ENCODE measurements around the gene KCNT2. TPM values are rescaled to one million over a fixed set of nuclear protein-coding genes. Genes with fewer than 3 reads are reported as not detected.

KCNT2 gene
- total and polyA plus RNA-seq, 5 donors from 2014 or later, result not detected

DNA sequence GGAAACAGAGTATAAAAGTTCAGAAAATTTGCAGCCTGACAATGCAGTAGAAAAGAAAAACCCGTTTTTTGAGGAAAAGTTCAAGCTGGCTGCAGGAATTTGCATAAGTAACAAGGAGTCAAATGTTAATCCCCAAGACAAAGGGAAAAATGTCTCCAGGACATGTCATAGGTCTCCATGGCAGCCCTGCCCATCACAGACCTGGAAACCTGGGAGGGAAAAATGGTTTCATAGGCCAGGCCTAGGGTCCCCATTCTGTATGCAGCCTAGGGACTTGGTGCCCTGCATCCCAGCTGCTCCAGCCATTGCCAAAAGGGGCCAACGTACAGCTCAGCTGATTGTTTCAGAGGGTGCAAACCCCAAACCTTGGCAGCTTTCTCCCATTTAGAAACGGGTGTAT, 3.6 kb upstream of the KCNT2 start:
- Mint-ChIP-seq H3K4me3 (no peak overlapping the region), H3K9me3 (peaks cover 0 to 4% (median 4%) of the 10 kb centered on the region in 7 donors)

DNA sequence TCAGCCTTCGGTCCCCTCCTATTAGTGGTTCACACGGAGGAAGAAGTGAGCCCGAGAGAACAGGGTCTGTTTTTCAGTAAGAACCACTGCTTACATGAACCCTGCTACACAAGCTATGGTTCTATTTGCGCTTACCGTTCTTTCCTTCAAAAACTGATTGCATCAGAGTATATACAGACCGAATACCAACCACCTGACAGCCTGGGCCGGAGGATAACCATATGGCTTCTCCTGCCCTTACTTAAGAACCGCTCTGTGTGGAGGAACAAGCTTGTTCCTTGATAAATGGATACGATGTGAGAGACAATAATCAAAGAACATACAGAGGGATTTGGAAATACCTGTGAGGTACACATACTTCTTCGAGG, 1.1 kb upstream of the KCNT2 start:
- Mint-ChIP-seq H3K27ac (no peak overlapping the region), H3K36me3 (no peaks in the 10 kb centered on the region), H3K27me3 (peaks cover 21% of the 10 kb centered on the region), H3K9me3 (peaks cover 0 to 6% (median 4%) of the 10 kb centered on the region in 7 donors), H3K4me1 (peaks cover 0 to 3% (median 0%) of the 10 kb centered on the region in 4 donors), H3K4me3 (no peak overlapping the region)
- no peaks in the 10 kb centered on the region for H3K36me3 ChIP-seq (ENCODE audit: control insufficient read depth, insufficient read depth, low read length)
- no peak overlapping the region for H3K27ac ChIP-seq (ENCODE audit: insufficient read depth, low read length, poor library complexity, severe bottlenecking)
- ATAC-seq (ENCODE audit: low read depth in 2 of 2), result no peak
- H3K27me3 ChIP-seq (ENCODE audit: control insufficient read depth, insufficient read depth, low read length), result peaks cover 6% of the 10 kb centered on the region
- DNase-seq, result peak in 1 of 3 donors; percentile 0
- H3K4me1 ChIP-seq (ENCODE audit: control insufficient read depth, insufficient read depth, low read length, poor library complexity, severe bottlenecking), result no peaks in the 10 kb centered on the region
- H3K9me3 ChIP-seq (ENCODE audit: control insufficient read depth in 2 of 2, low read length in 2 of 2), result no peaks in the 10 kb centered on the region
- H3K4me3 ChIP-seq (ENCODE audit: low read depth, low read length), result no peak overlapping the region

More for the DNA sequence above, 3.6 kb upstream of the KCNT2 start:
- H3K36me3 ChIP-seq (ENCODE audit: control insufficient read depth, insufficient read depth, low read length), result no peaks in the 10 kb centered on the region
- no peaks in the 10 kb centered on the region for H3K36me3 Mint-ChIP-seq
- H3K4me1 Mint-ChIP-seq, result peaks cover 0 to 3% (median 0%) of the 10 kb centered on the region in 4 donors
- no peaks in the 10 kb centered on the region for H3K9me3 ChIP-seq (ENCODE audit: control insufficient read depth in 2 of 2, low read length in 2 of 2)
- H3K4me1 ChIP-seq (ENCODE audit: control insufficient read depth, insufficient read depth, low read length, poor library complexity, severe bottlenecking), result no peaks in the 10 kb centered on the region
- peaks cover 6% of the 10 kb centered on the region for H3K27me3 ChIP-seq (ENCODE audit: control insufficient read depth, insufficient read depth, low read length)
- DNase-seq, result no peak
- no peak overlapping the region for H3K27ac ChIP-seq (ENCODE audit: insufficient read depth, low read length, poor library complexity, severe bottlenecking)
- peaks cover 21% of the 10 kb centered on the region for H3K27me3 Mint-ChIP-seq
- no peak for ATAC-seq (ENCODE audit: low read depth in 2 of 2)
- no peak overlapping the region for H3K4me3 ChIP-seq (ENCODE audit: low read depth, low read length)
- H3K27ac Mint-ChIP-seq, result no peak overlapping the region

- no peak overlapping the region for H3K27ac Mint-ChIP-seq
- peaks cover 0 to 3% (median 0%) of the 10 kb centered on the region in 4 donors for H3K4me1 Mint-ChIP-seq
- no peak overlapping the region for H3K4me3 Mint-ChIP-seq
- Histone ChIP-seq H3K27me3 (ENCODE audit: control insufficient read depth, insufficient read depth, low read length) (peaks cover 6% of the 10 kb centered on the region), H3K27ac (ENCODE audit: insufficient read depth, low read length, poor library complexity, severe bottlenecking) (no peak overlapping the region), H3K4me1 (ENCODE audit: control insufficient read depth, insufficient read depth, low read length, poor library complexity, severe bottlenecking) (no peaks in the 10 kb centered on the region), H3K9me3 (ENCODE audit: control insufficient read depth in 2 of 2, low read length in 2 of 2) (no peaks in the 10 kb centered on the region), H3K36me3 (ENCODE audit: control insufficient read depth, insufficient read depth, low read length) (no peaks in the 10 kb centered on the region), H3K4me3 (ENCODE audit: low read depth, low read length) (no peak overlapping the region)
- H3K27me3 Mint-ChIP-seq, result peaks cover 19% of the 10 kb centered on the region
- ATAC-seq (ENCODE audit: low read depth in 2 of 2) (no peak), DNase-seq (no peak)
- H3K36me3 Mint-ChIP-seq, result no peaks in the 10 kb centered on the region
- H3K9me3 Mint-ChIP-seq, result peaks cover 0 to 8% (median 3%) of the 10 kb centered on the region in 7 donors
Measured at GRCh38 chr1:196607981-196608380, 259 bp downstream of the KCNT2 start.

DNA sequence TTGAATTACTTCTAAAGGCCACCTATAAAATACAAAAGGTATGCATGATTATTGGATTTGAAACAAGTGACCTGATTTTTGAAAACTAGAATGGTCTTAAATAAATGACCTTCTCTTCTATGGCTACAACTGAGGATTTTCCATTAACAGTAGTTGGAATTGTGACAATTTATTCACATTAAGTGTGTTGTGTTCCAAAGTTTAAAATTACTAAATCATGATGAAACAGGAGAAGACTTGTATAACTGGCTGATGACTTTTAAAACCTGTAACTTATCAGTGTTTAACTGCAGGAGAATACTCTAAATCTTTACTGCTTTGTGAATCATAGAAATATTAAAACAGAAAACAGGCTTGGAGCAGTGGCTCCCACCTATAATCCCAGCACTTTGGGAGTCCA, 4.6 kb downstream of the KCNT2 start:
- Mint-ChIP-seq H3K36me3 (no peaks in the 10 kb centered on the region), H3K4me3 (no peak overlapping the region), H3K27me3 (peaks cover 10% of the 10 kb centered on the region), H3K9me3 (peaks cover 0 to 6% (median 0%) of the 10 kb centered on the region in 7 donors), H3K4me1 (peaks cover 0 to 3% (median 0%) of the 10 kb centered on the region in 4 donors), H3K27ac (no peak overlapping the region)
- no peaks in the 10 kb centered on the region for H3K36me3 ChIP-seq (ENCODE audit: control insufficient read depth, insufficient read depth, low read length)
- no peak overlapping the region for H3K4me3 ChIP-seq (ENCODE audit: low read depth, low read length)
- no peaks in the 10 kb centered on the region for H3K9me3 ChIP-seq (ENCODE audit: control insufficient read depth in 2 of 2, low read length in 2 of 2)
- no peak for DNase-seq
- H3K27me3 ChIP-seq (ENCODE audit: control insufficient read depth, insufficient read depth, low read length), result no peaks in the 10 kb centered on the region
- H3K27ac ChIP-seq (ENCODE audit: insufficient read depth, low read length, poor library complexity, severe bottlenecking), result no peak overlapping the region
- ATAC-seq (ENCODE audit: low read depth in 2 of 2), result no peak
- no peaks in the 10 kb centered on the region for H3K4me1 ChIP-seq (ENCODE audit: control insufficient read depth, insufficient read depth, low read length, poor library complexity, severe bottlenecking)

DNA sequence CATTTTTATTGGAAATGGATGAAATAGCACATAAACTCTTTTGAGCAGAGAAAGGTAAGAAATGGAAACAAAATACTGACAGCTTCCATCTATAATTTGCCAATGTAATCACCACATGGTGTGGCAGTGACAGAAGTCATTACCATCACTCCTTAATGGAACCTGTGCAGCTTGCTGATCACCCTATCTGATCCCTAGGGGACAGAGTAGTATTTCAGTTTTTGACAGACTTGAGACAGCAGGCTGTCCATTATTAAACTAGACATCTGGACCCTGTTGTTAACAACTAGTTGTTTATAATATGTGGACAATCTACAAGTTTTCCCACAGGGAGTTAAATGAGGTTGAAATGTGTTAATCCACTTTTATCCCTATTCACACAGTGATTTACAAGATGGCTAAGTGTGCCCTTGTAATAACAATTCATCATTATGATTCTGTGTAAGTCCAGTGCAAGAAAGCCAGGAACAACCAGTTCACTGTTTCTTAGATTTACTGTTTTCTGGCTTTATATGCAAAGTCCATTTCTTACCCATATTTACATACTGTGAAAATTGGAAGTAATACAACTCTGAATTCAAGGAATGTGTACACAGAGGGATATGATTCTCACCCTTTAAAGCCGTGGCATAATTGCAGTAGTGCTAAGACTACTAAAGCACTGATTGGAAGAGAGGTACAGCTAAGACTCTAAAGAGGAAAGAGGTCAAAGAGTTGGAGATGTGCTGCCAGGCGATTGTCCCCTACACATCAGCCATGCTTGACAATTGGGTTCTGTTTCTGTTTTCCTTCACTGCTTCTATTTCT, 9.1 kb downstream of the KCNT2 start:
- no peak overlapping the region for H3K27ac ChIP-seq (ENCODE audit: insufficient read depth, low read length, poor library complexity, severe bottlenecking)
- H3K4me1 ChIP-seq (ENCODE audit: control insufficient read depth, insufficient read depth, low read length, poor library complexity, severe bottlenecking), result no peaks in the 10 kb centered on the region
- no peaks in the 10 kb centered on the region for H3K27me3 Mint-ChIP-seq
- ATAC-seq (ENCODE audit: low read depth in 2 of 2) (no peak), DNase-seq (no peak)
- no peaks in the 10 kb centered on the region for H3K4me1 Mint-ChIP-seq
- no peaks in the 10 kb centered on the region for H3K27me3 ChIP-seq (ENCODE audit: control insufficient read depth, insufficient read depth, low read length)
- H3K36me3 ChIP-seq (ENCODE audit: control insufficient read depth, insufficient read depth, low read length), result no peaks in the 10 kb centered on the region
- no peak overlapping the region for H3K4me3 ChIP-seq (ENCODE audit: low read depth, low read length)
- H3K27ac Mint-ChIP-seq, result no peak overlapping the region
- no peaks in the 10 kb centered on the region for H3K36me3 Mint-ChIP-seq
- H3K4me3 Mint-ChIP-seq, result no peak overlapping the region
- peaks cover 0 to 6% (median 0%) of the 10 kb centered on the region in 7 donors for H3K9me3 Mint-ChIP-seq
- no peaks in the 10 kb centered on the region for H3K9me3 ChIP-seq (ENCODE audit: control insufficient read depth in 2 of 2, low read length in 2 of 2)

- Histone ChIP-seq H3K27me3 (ENCODE audit: control insufficient read depth, insufficient read depth, low read length) (no peaks in the 10 kb centered on the region), H3K4me3 (ENCODE audit: low read depth, low read length) (no peak overlapping the region), H3K4me1 (ENCODE audit: control insufficient read depth, insufficient read depth, low read length, poor library complexity, severe bottlenecking) (no peaks in the 10 kb centered on the region), H3K36me3 (ENCODE audit: control insufficient read depth, insufficient read depth, low read length) (no peaks in the 10 kb centered on the region), H3K9me3 (ENCODE audit: control insufficient read depth in 2 of 2, low read length in 2 of 2) (no peaks in the 10 kb centered on the region), H3K27ac (ENCODE audit: insufficient read depth, low read length, poor library complexity, severe bottlenecking) (no peak overlapping the region)
- Mint-ChIP-seq H3K4me3 (no peak overlapping the region), H3K27ac (no peak overlapping the region), H3K4me1 (no peaks in the 10 kb centered on the region), H3K36me3 (no peaks in the 10 kb centered on the region), H3K27me3 (no peaks in the 10 kb centered on the region), H3K9me3 (peaks cover 0 to 3% (median 1%) of the 10 kb centered on the region in 7 donors)
- DNase-seq (no peak), ATAC-seq (ENCODE audit: low read depth in 2 of 2) (no peak)
Measured at GRCh38 chr1:196594700-196595099, 13.5 kb downstream of the KCNT2 start.

GRCh38 chr1:196593955-196594354, 14.3 kb downstream of the KCNT2 start:
- ATAC-seq (ENCODE audit: low read depth in 2 of 2) (no peak), DNase-seq (no peak)
- Mint-ChIP-seq H3K36me3 (no peaks in the 10 kb centered on the region), H3K4me1 (no peaks in the 10 kb centered on the region), H3K4me3 (no peak overlapping the region), H3K27ac (no peak overlapping the region), H3K27me3 (no peaks in the 10 kb centered on the region), H3K9me3 (peaks cover 0 to 3% (median 1%) of the 10 kb centered on the region in 7 donors)
- H3K4me3 ChIP-seq (ENCODE audit: low read depth, low read length), result no peak overlapping the region
- no peaks in the 10 kb centered on the region for H3K36me3 ChIP-seq (ENCODE audit: control insufficient read depth, insufficient read depth, low read length)
- no peaks in the 10 kb centered on the region for H3K27me3 ChIP-seq (ENCODE audit: control insufficient read depth, insufficient read depth, low read length)
- no peaks in the 10 kb centered on the region for H3K4me1 ChIP-seq (ENCODE audit: control insufficient read depth, insufficient read depth, low read length, poor library complexity, severe bottlenecking)
- no peak overlapping the region for H3K27ac ChIP-seq (ENCODE audit: insufficient read depth, low read length, poor library complexity, severe bottlenecking)
- H3K9me3 ChIP-seq (ENCODE audit: control insufficient read depth in 2 of 2, low read length in 2 of 2), result no peaks in the 10 kb centered on the region

- H3K4me3 ChIP-seq (ENCODE audit: low read depth, low read length), result no peak overlapping the region
- Mint-ChIP-seq H3K36me3 (no peaks in the 10 kb centered on the region), H3K27me3 (no peaks in the 10 kb centered on the region), H3K4me3 (no peak overlapping the region), H3K4me1 (no peaks in the 10 kb centered on the region), H3K9me3 (peaks cover 0 to 3% (median 0%) of the 10 kb centered on the region in 7 donors), H3K27ac (no peak overlapping the region)
- H3K4me1 ChIP-seq (ENCODE audit: control insufficient read depth, insufficient read depth, low read length, poor library complexity, severe bottlenecking), result no peaks in the 10 kb centered on the region
- no peak for ATAC-seq (ENCODE audit: low read depth in 2 of 2)
- no peaks in the 10 kb centered on the region for H3K9me3 ChIP-seq (ENCODE audit: control insufficient read depth in 2 of 2, low read length in 2 of 2)
- H3K27me3 ChIP-seq (ENCODE audit: control insufficient read depth, insufficient read depth, low read length), result no peaks in the 10 kb centered on the region
- no peak for DNase-seq
- H3K27ac ChIP-seq (ENCODE audit: insufficient read depth, low read length, poor library complexity, severe bottlenecking), result no peak overlapping the region
- H3K36me3 ChIP-seq (ENCODE audit: control insufficient read depth, insufficient read depth, low read length), result no peaks in the 10 kb centered on the region
Measured at GRCh38 chr1:196590959-196591358, 17.3 kb downstream of the KCNT2 start.
